PC-9 (cell line): ENCODE results near the gene DNAJB13. TPM values are rescaled to one million over a fixed set of nuclear protein-coding genes. Genes with fewer than 3 reads are reported as not detected.

Source experiments
- BruUV-seq: library from RNA; stranded (reverse); fragments of 400-500 nt; replicated peaks from 2 replicates; lab custom pipeline; 2021; lab: Mats Ljungman, UMichigan
- CTCF ChIA-PET: fragments of 300-600 bp; sonication (Branson Sonifier 250); formaldehyde crosslinking; loops from one replicate; lab custom pipeline; 2022; ENCODE audit warnings: antibody characterized with exemption; lab: Charles Lee
- POLR2A ChIA-PET: fragments of 300-600 bp; sonication (Branson Sonifier 250); formaldehyde crosslinking; loops from one replicate; lab custom pipeline; 2022; ENCODE audit warnings: antibody characterized with exemption; ENCODE audit not compliant: unreplicated experiment; lab: Charles Lee
- DNase-seq, 2 experiments: peaks; one replicate each; pipeline versions ENCODE4 v3.0.0 to v3.0.0-alpha.2; 2015 to 2022; ENCODE audit warnings: mixed read lengths in 1 of 2
- H2AFZ ChIP-seq: fragments of 200-600 bp; sonication (generic); 2 replicates; pipeline ENCODE4 v1.8.1; 2017; ENCODE audit warnings: antibody characterized with exemption
- H3F3A ChIP-seq: fragments of 200-600 bp; sonication (generic); 2 replicates; pipeline ENCODE4 v1.8.1; 2017; ENCODE audit warnings: antibody characterized with exemption, mild to moderate bottlenecking, low read depth; ENCODE audit not compliant: insufficient read depth
- H3K27ac ChIP-seq: fragments of 200-600 bp; sonication (generic); 2 replicates; pipeline ENCODE4 v1.6.1; 2016; ENCODE audit warnings: mixed run types
- H3K27me3 ChIP-seq: fragments of 200-600 bp; sonication (generic); 2 replicates; pipeline ENCODE4 v1.6.1; 2016; ENCODE audit warnings: low read depth, mixed run types; ENCODE audit not compliant: insufficient read depth
- H3K36me3 ChIP-seq: fragments of 200-600 bp; sonication (generic); 2 replicates; pipeline ENCODE4 v1.6.1; 2016; ENCODE audit warnings: low read depth, mixed run types
- H3K4me1 ChIP-seq: fragments of 200-600 bp; sonication (generic); replicated peaks from 2 replicates; pipeline ENCODE4 v1.6.1; 2016; ENCODE audit warnings: mixed run types; ENCODE audit not compliant: insufficient read depth
- H3K4me2 ChIP-seq: fragments of 200-600 bp; sonication (generic); 2 replicates; pipeline ENCODE4 v1.6.1; 2017; ENCODE audit warnings: mixed run types
- H3K4me3 ChIP-seq: fragments of 200-600 bp; sonication (generic); 2 replicates; pipeline ENCODE4 v1.6.1; 2016; ENCODE audit warnings: mixed run types
- H3K79me2 ChIP-seq: fragments of 200-600 bp; sonication (generic); 2 replicates; pipeline ENCODE4 v1.6.1; 2017; ENCODE audit warnings: low read depth, mixed run types
- H3K9me2 ChIP-seq: fragments of 200-600 bp; sonication (generic); 2 replicates; pipeline ENCODE4 v1.8.1; 2017; ENCODE audit warnings: mild to moderate bottlenecking; ENCODE audit not compliant: insufficient read depth
- H3K9me3 ChIP-seq: fragments of 200-600 bp; sonication (generic); 2 replicates; pipeline ENCODE4 v1.8.1; 2016; ENCODE audit warnings: low read depth; ENCODE audit not compliant: insufficient read depth
- H4K20me1 ChIP-seq: fragments of 200-600 bp; sonication (generic); 2 replicates; pipeline ENCODE4 v1.8.1; 2017; ENCODE audit not compliant: insufficient read depth
- CTCF ChIP-seq: fragments of 200-600 bp; sonication (generic); conservative IDR thresholded peaks from 2 replicates; pipeline ENCODE4 v1.6.1; 2017; ENCODE audit warnings: mixed run types, antibody characterized with exemption, mild to moderate bottlenecking, moderate library complexity
- EZH2 ChIP-seq: fragments of 200-600 bp; sonication (generic); IDR thresholded peaks from 2 replicates; pipeline ENCODE4 v1.8.0; 2017; ENCODE audit warnings: antibody characterized with exemption, low read depth
- intact Hi-C: fragments of 100-400 bp; cut with micrococcal nuclease; formaldehyde crosslinking; loops from one replicate; pipeline ENCODE4 v1.10.0; 2022; ENCODE audit not compliant: unreplicated experiment
- total RNA-seq: library from RNA; stranded (reverse); gene quantifications from 2 replicates; pipeline ENCODE4 v1.2.3, GENCODE V29; 2021

The DNAJB13 gene
- total RNA-seq, 1 experiment from 2014 or later: 0.79 TPM

GRCh38 chr11:73995247-73995646 is 44.4 kb downstream of the DNAJB13 start:
- intact Hi-C loops: no loop called here
- ChIA-PET POLR2A (no interaction called here), CTCF (no interaction called here)
- H3K79me2 ChIP-seq: no peaks in the 10 kb centered on the region
- 0 out of 2 replicates have a peak, but pooled peaks cover 6% of the 10 kb centered on the region for H3K4me1 ChIP-seq
- TF ChIP-seq EZH2: no peak
- H4K20me1 ChIP-seq: no peaks in the 10 kb centered on the region
- H3F3A ChIP-seq: no peaks in the 10 kb centered on the region
- no peaks in the 10 kb centered on the region for H3K9me2 ChIP-seq
- no peak for DNase-seq
- H3K9me3 ChIP-seq: no peaks in the 10 kb centered on the region
- H3K4me3 ChIP-seq: no peak overlapping the region
- no peaks in the 10 kb centered on the region for H3K27me3 ChIP-seq
- H3K36me3 ChIP-seq: no peaks in the 10 kb centered on the region
- no TSS peak for BruUV-seq
- H2AFZ ChIP-seq: no peak overlapping the region
- H3K4me2 ChIP-seq: no peak overlapping the region
- H3K27ac ChIP-seq: no peak overlapping the region

GRCh38 chr11:73995731-73996130 is 44.9 kb downstream of the DNAJB13 start:
- Histone ChIP-seq H3K36me3 (no peaks in the 10 kb centered on the region), H3K4me2 (no peak overlapping the region), H3K79me2 (no peaks in the 10 kb centered on the region), H3K4me3 (no peak overlapping the region), H3F3A (no peaks in the 10 kb centered on the region), H3K9me3 (no peaks in the 10 kb centered on the region), H3K27me3 (no peaks in the 10 kb centered on the region), H3K9me2 (no peaks in the 10 kb centered on the region), H2AFZ (no peak overlapping the region), H3K4me1 (0 out of 2 replicates have a peak, but pooled peaks cover 6% of the 10 kb centered on the region), H3K27ac (no peak overlapping the region), H4K20me1 (no peaks in the 10 kb centered on the region)
- ChIA-PET POLR2A (no interaction called here), CTCF (no interaction called here)
- DNase-seq: no peak
- intact Hi-C loops: no loop called here
- no TSS peak for BruUV-seq
- TF ChIP-seq EZH2 (no peak), CTCF (no peak)

GRCh38 chr11:73996161-73996747 is 45.4 kb downstream of the DNAJB13 start:
- BruUV-seq: no TSS peak
- H3K79me2 ChIP-seq: no peaks in the 10 kb centered on the region
- no peaks in the 10 kb centered on the region for H3K9me2 ChIP-seq
- H2AFZ ChIP-seq: no peak overlapping the region
- no peak for TF ChIP-seq EZH2
- TF ChIP-seq CTCF: no peak
- DNase-seq: no peak
- ChIA-PET CTCF (no interaction called here), POLR2A (no interaction called here)
- no peaks in the 10 kb centered on the region for H3K36me3 ChIP-seq
- no peaks in the 10 kb centered on the region for H4K20me1 ChIP-seq
- no peak overlapping the region for H3K27ac ChIP-seq
- H3K27me3 ChIP-seq: no peaks in the 10 kb centered on the region
- H3K4me2 ChIP-seq: no peak overlapping the region
- H3K4me1 ChIP-seq: 0 out of 2 replicates have a peak, but pooled peaks cover 6% of the 10 kb centered on the region
- H3K4me3 ChIP-seq: no peak overlapping the region
- H3F3A ChIP-seq: no peaks in the 10 kb centered on the region
- intact Hi-C loops: no loop called here
- no peaks in the 10 kb centered on the region for H3K9me3 ChIP-seq
